Effector memory CD8-positive, alpha-beta T cell (primary cell): ENCODE measurements around the gene RAB34.

Source experiments
- ATAC-seq: fragments of 150-1000 bp; cut with Tn5 transposase; replicated peaks from 2 replicates; pipeline ENCODE4 v1.10.0; 2021; ENCODE audit warnings: mild to moderate bottlenecking, moderate library complexity
- DNase-seq, 3 experiments: peaks; one replicate each; pipeline ENCODE4 v3.0.0; 2021
- H3K27ac Mint-ChIP-seq, 2 donors: one replicate each; pipeline ENCODE4 v1.8.0; 2022; ENCODE audit warnings: mild to moderate bottlenecking in 2 of 2, mixed read lengths in 2 of 2, moderate library complexity in 2 of 2
- H3K27me3 Mint-ChIP-seq, 2 donors: one replicate each; pipeline ENCODE4 v1.8.0; 2022; ENCODE audit warnings: mixed read lengths in 2 of 2
- H3K36me3 Mint-ChIP-seq: one replicate; pipeline ENCODE4 v1.8.0; 2022; ENCODE audit warnings: mild to moderate bottlenecking, moderate library complexity, mixed read lengths; ENCODE audit not compliant: insufficient read depth
- H3K4me1 Mint-ChIP-seq, 2 donors: one replicate each; pipeline ENCODE4 v1.8.0; 2022; ENCODE audit warnings: low read depth in 2 of 2, mixed read lengths in 2 of 2
- H3K4me3 Mint-ChIP-seq, 2 donors: one replicate each; pipeline ENCODE4 v1.8.0; 2022; ENCODE audit warnings: mild to moderate bottlenecking in 2 of 2, mixed read lengths in 2 of 2, moderate library complexity in 2 of 2
- H3K9me3 Mint-ChIP-seq, 2 donors: one replicate each; pipeline ENCODE4 v1.8.0; 2022; ENCODE audit warnings: mixed read lengths in 2 of 2

RAB34 gene

DNA sequence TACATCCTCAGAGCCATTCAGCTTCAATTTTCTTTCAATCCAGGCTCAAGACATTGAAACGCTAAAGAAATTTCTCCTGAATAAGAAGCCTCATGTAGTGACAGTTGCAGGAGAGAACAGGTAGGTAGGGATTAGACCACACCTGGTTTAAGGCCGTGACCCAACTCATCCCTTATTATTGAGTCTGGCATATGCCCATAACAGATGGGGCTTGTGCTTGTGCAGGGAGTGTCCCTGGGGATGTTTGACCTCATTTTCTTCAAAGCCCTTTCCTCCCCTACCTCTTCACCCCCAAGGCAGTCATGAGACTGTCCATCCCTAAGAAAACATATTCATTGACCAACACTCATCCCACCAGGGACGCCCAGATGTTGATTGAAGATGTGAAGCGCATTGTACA lies 31.4 kb downstream of the RAB34 start:
- Mint-ChIP-seq H3K4me3 (no peak overlapping the region), H3K4me1 (no peaks in the 10 kb centered on the region), H3K36me3 (peaks cover 94% of the 10 kb centered on the region), H3K27ac (no peak overlapping the region), H3K27me3 (no peaks in the 10 kb centered on the region), H3K9me3 (no peaks in the 10 kb centered on the region)
- DNase-seq, result no peak
- no peak for ATAC-seq

- H3K4me3 Mint-ChIP-seq, result no peak overlapping the region
- peaks cover 94% of the 10 kb centered on the region for H3K36me3 Mint-ChIP-seq
Measured at GRCh38 chr17:28685366-28685765, 32.3 kb downstream of the RAB34 start.

DNA sequence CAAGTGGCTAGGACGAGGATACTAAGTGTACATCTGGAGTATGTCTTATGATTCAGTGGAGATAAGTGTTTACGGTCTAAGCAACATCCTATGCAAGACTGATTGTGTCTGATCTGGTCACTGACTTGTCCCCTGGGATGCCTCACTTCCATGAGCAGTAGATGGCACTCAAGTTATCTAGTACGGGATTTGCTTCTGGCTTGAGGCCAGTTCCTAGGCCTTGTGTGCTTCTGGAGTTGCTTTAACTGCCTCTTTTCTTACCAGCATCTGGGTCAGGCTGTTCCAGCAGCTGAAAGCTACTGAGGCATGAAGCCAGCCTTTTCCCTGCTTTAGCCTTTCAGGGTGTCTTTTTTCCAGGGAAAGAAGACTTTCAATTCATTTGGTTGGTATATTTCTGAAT lies 32.7 kb downstream of the RAB34 start:
- ATAC-seq (no peak), DNase-seq (no peak)
- H3K36me3 Mint-ChIP-seq, result peaks cover 94% of the 10 kb centered on the region
- H3K4me1 Mint-ChIP-seq, result no peaks in the 10 kb centered on the region
- no peak overlapping the region for H3K4me3 Mint-ChIP-seq
- H3K27me3 Mint-ChIP-seq, result no peaks in the 10 kb centered on the region
- H3K9me3 Mint-ChIP-seq, result no peaks in the 10 kb centered on the region
- H3K27ac Mint-ChIP-seq, result no peak overlapping the region

More at GRCh38 chr17:28685366-28685765, 32.3 kb downstream of the RAB34 start:
- peak overlapping the region in 1 of 2 donors; percentile 67 for H3K27ac Mint-ChIP-seq
- no peak for DNase-seq
- no peaks in the 10 kb centered on the region for H3K4me1 Mint-ChIP-seq
- ATAC-seq, result no peak
- H3K9me3 Mint-ChIP-seq, result no peaks in the 10 kb centered on the region
- no peaks in the 10 kb centered on the region for H3K27me3 Mint-ChIP-seq

DNA sequence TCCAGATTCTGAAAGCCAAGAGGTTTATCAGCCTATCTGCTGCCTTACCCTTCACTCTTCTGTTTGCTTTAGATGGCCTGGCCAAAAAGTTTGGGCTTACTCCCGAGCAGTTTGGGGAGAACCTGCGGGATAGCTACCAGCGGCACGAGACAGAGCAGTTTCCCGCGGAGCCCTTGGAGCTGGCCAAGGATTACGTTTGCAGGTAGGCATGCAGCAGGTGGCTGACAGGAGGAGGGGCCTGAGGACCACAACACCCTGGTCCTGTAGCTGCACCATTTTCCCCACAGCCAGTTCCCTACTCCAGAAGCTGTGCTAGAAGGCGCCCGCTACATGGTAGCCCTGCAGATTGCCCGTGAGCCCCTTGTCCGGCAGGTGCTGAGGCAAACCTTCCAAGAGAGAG lies 35.0 kb downstream of the RAB34 start:
- Mint-ChIP-seq H3K27ac (peak overlapping the region; percentile 31 to 38), H3K4me3 (no peak overlapping the region), H3K9me3 (no peaks in the 10 kb centered on the region), H3K27me3 (no peaks in the 10 kb centered on the region), H3K4me1 (no peaks in the 10 kb centered on the region), H3K36me3 (peaks cover 91% of the 10 kb centered on the region)
- no peak for ATAC-seq
- DNase-seq, result no peak

GRCh38 chr17:28675980-28676379 lies 41.7 kb downstream of the RAB34 start:
- no peaks in the 10 kb centered on the region for H3K9me3 Mint-ChIP-seq
- DNase-seq (no peak), ATAC-seq (peak; percentile 39)
- peaks cover 0 to 4% of the 10 kb centered on the region in 2 donors for H3K4me1 Mint-ChIP-seq
- H3K27me3 Mint-ChIP-seq, result no peaks in the 10 kb centered on the region
- no peak overlapping the region for H3K4me3 Mint-ChIP-seq
- H3K36me3 Mint-ChIP-seq, result peaks cover 93% of the 10 kb centered on the region
- peak overlapping the region in 1 of 2 donors; percentile 49 for H3K27ac Mint-ChIP-seq

DNA sequence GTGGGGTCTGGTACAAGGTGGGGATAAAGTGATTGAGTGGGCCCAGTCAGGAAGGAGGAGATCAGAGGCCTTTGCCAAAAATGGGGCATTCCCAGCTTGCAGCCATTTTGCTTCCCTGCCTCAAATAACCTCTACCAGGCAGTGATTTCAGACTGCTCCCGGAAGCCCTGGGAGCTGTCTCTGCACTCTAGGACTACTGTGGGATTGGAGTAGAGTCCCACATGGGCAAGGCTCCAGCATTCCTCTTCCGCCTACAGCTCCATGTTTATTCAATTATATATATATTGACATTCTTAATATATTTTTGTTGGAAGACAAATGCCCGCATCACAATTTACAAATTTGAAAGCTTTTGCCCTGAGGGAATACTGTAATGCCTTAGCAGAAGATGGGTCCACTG lies 42.2 kb downstream of the RAB34 start:
- peaks cover 93% of the 10 kb centered on the region for H3K36me3 Mint-ChIP-seq
- H3K4me1 Mint-ChIP-seq, result peaks cover 0 to 6% of the 10 kb centered on the region in 2 donors
- no peak for ATAC-seq
- H3K9me3 Mint-ChIP-seq, result no peaks in the 10 kb centered on the region
- no peak overlapping the region for H3K4me3 Mint-ChIP-seq
- DNase-seq, result no peak
- H3K27ac Mint-ChIP-seq, result peak overlapping the region in 1 of 2 donors; percentile 49
- H3K27me3 Mint-ChIP-seq, result no peaks in the 10 kb centered on the region

GRCh38 chr17:28669918-28670317 lies 47.8 kb downstream of the RAB34 start:
- no peak for ATAC-seq
- H3K4me3 Mint-ChIP-seq, result no peak overlapping the region
- DNase-seq, result no peak
- no peak overlapping the region for H3K27ac Mint-ChIP-seq
- H3K4me1 Mint-ChIP-seq, result peaks cover 18 to 27% of the 10 kb centered on the region in 2 donors
- H3K36me3 Mint-ChIP-seq, result peaks cover 77% of the 10 kb centered on the region
- no peaks in the 10 kb centered on the region for H3K9me3 Mint-ChIP-seq
- no peaks in the 10 kb centered on the region for H3K27me3 Mint-ChIP-seq

GRCh38 chr17:28667870-28668269 lies 49.8 kb downstream of the RAB34 start:
- ATAC-seq (no peak), DNase-seq (no peak)
- H3K4me1 Mint-ChIP-seq, result peaks cover 32 to 47% of the 10 kb centered on the region in 2 donors
- H3K36me3 Mint-ChIP-seq, result peaks cover 65% of the 10 kb centered on the region
- H3K27me3 Mint-ChIP-seq, result no peaks in the 10 kb centered on the region
- H3K9me3 Mint-ChIP-seq, result no peaks in the 10 kb centered on the region
- no peak overlapping the region for H3K4me3 Mint-ChIP-seq
- H3K27ac Mint-ChIP-seq, result peak overlapping the region in 1 of 2 donors; percentile 44

DNA sequence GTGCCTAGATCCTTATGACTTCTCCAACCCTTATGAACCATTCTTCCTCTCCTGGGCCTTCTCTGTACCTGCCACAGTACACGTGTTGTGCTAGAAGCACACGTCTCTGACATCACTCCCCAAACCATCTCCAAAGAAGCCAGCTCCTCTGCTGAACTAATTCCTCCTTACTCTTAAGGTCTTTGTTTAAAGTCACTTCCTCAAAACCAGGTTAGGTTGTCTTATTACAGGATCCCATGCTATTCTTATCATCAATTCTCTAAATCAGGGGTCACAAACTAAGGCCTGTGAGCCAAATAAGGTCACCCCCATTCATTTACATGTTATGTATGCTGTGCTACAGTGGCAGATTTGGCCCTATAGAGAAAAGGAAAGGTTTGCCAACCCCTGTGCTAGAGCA lies 51.7 kb downstream of the RAB34 start:
- ATAC-seq (no peak), DNase-seq (no peak)
- H3K27me3 Mint-ChIP-seq, result no peaks in the 10 kb centered on the region
- no peaks in the 10 kb centered on the region for H3K9me3 Mint-ChIP-seq
- H3K4me3 Mint-ChIP-seq, result no peak overlapping the region
- peaks cover 62% of the 10 kb centered on the region for H3K36me3 Mint-ChIP-seq
- peaks cover 39 to 54% of the 10 kb centered on the region in 2 donors for H3K4me1 Mint-ChIP-seq
- peak overlapping the region in 1 of 2 donors; percentile 67 for H3K27ac Mint-ChIP-seq
